ENCODE results near the gene WIPI1. TPM values are rescaled to one million over a fixed set of nuclear protein-coding genes. Genes with fewer than 3 reads are reported as not detected.
"Not testable (repeated sequence)": the region's sequence is repeated elsewhere in the genome, so short reads cannot be mapped to it uniquely, and the experiment has no call there.

Gene WIPI1, protein sequence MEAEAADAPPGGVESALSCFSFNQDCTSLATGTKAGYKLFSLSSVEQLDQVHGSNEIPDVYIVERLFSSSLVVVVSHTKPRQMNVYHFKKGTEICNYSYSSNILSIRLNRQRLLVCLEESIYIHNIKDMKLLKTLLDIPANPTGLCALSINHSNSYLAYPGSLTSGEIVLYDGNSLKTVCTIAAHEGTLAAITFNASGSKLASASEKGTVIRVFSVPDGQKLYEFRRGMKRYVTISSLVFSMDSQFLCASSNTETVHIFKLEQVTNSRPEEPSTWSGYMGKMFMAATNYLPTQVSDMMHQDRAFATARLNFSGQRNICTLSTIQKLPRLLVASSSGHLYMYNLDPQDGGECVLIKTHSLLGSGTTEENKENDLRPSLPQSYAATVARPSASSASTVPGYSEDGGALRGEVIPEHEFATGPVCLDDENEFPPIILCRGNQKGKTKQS
- total RNA-seq, result 10 to 100 TPM; 78.3 to 95.3 TPM
- long read RNA-seq, transcript WIPI1-202 (12 exons, 1,575 nt), result minor isoform, 13 of 249 reads
- long read RNA-seq, transcript WIPI1-201 (13 exons, 1,832 nt), result major isoform, 189 of 249 reads
- long read RNA-seq, partial matches to known transcripts, result 28 of 249 reads
- long read RNA-seq, other reads (novel, unspliced or antisense), result 19 of 249 reads

DNA sequence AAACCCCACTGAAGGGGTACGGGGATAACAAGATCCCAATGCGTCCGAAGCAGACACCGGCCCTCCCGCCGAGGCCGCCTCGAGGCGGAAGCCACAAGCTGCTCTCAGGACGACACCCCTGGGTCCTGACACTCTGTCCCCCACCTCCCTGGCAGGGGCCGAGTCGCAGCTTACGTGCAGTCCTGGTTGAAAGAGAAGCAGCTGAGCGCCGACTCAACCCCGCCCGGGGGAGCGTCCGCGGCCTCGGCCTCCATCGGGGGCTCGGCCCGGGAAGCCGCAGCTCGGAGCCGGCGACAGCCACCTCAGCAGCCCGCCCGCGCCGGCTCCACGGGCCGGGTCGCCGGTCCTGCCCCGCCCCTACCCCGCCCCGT is at the start of gene WIPI1:
TSS of gene WIPI1 (minus strand) at position 329 of the 371 bp plus-strand sequence. CDS start at position 254, 75 bp downstream.
- DNase-seq (peak; percentile 65 to 70), ATAC-seq (peak; percentile 15)
- intact Hi-C loops (cut with DNase I, micrococcal nuclease), result no loop called here

DNA sequence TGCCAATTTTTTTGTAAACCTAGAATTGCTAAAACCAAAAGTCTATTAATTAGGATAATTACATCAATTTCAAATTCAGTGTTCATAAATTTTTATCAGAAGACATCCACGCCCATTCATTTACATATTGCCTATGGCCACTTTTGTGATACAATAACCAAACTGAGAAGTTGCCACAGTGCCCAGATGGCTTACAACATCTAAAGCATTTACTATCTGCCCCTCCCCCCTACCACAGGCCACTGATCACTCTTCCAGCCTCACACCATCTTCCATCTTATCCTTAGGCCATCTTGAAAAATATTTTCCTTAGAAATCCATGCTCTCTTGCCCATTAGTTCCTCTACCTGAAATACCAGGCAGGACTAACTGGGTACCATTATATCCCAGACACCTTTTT is 48.7 kb upstream of the WIPI1 start:
- intact Hi-C loops (cut with DNase I, micrococcal nuclease), result no loop called here
- DNase-seq (no peak), ATAC-seq (no peak)

DNA sequence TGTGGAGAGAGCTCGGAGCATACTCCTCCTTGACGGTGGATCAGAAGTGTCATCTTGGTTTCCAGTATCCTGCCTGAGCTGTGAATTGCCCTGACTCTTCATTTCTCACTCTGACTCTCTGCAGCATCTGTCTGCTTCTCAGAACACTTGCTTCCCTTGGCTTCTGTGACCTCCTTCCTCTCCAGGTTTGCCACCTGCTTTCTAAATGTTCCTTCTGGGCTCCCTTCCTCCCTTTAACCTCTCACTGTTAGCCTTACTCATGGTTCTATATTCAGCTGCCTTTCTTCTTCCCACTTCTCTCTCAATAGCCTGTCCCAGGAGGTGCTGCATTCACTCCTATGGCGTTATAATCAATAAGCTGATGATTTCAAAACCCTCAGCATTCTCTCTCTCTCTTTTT is 43.8 kb upstream of the WIPI1 start:
- DNase-seq (no peak), ATAC-seq (no peak)
- intact Hi-C loops (cut with DNase I, micrococcal nuclease), result no loop called here

DNA sequence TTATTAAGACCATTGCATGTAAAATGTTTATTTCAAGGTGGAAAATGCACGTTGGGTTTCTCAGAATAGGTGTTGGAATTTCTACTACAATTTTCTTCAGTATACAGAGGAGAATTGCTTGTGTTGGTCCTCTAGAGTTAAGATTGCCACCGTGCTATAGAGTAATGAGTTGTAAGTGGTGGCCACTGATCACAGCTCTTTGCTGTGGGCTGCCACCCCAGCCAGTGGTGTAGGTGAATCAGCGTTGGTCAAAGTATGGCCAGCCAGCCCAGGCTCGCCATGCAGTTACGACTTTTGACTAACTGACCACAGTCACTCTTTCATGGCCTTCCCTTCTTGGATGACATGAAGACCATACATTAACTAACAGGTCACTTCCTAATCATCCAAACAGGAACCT is 42.3 kb upstream of the WIPI1 start:
- ATAC-seq (no peak), DNase-seq (no peak)
- intact Hi-C loops (cut with DNase I, micrococcal nuclease), result no loop called here

DNA sequence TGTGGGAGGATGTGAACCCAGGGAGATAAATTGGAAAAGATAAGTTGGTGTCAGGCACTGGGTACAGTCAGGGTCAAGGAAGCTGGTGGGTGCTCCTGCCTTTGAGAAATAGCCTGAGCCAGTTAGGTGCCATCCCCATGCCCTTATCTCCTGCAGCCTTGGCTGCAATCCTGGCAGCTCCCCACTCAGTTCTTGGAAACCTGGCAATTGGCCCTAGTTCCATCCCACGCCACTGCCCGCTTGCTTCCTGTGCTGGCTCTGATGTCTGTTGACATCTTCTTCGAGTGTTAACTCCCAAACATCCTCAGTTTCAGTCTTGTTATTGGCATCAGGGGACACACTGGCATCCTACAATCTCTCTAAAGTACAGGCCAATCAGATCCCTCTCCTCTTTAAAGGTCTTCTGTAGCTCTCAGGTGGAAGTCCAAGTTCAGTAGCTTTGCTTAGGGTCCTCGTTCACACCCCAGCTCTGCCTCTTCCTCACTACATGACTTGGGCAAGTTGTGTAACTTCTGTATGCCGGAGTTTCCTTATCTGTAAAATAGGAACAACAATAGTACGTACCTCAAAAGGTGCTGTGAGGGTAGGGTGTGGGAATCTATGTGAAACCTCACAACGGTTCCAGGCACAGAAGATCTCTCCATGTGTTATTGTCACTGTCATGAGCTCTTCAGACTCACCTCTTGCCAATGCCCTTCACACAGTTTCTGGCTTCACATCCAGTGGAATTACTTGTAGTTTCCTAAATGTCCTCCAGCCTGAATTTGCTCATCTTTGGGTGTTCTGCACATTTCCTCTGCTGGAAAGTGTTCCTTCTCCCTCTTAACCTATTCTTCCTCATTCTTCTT is 41.4 kb upstream of the WIPI1 start:
- DNase-seq, result peak in 1 of 2 donors; percentile 37
- peak; percentile 46 for ATAC-seq
- intact Hi-C loops (cut with DNase I, micrococcal nuclease), result no loop called here

DNA sequence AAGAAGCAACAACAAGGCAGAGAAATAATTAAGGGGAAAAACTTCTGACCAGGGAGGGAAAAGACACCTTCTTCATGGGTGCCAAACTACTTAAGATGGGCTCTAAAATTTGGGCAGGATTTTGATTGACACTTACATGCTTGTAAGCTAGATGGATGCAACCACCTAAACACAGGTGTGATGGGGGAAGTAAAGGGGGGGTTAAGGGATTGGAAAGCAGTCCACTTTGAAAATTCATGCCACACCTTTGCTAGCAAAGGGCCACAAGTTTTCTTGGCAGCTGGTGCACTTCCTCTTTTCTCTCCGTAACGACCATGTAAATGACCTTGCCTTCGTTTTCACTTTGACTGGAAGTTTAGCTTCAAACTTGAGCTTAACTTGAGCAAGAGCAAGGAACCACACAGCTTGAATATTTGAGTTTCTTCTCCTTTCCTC is 40.6 kb upstream of the WIPI1 start:
- DNase-seq (peak; percentile 58 to 63), ATAC-seq (peak; percentile 89)
- intact Hi-C loops (cut with DNase I, micrococcal nuclease), result no loop called here

DNA sequence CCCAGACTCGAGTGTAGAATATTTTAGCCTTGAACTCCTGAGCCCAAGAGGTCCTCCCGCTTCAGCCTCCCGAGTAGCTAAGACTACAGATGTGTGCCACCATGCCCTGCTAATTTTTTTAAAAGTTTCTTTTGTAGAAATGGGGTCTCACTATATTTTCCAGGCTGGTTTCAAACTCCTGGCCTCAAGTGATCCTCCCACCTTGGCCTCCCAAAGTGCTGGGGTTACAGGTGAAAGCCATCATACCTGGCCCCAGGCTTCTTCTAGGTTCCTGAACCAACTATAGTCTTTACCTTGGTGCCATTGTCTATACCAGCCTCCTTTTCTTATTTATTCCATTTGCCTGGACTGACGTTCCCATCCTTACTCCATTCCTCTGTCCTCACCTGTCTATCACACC is 37.8 kb upstream of the WIPI1 start:
- DNase-seq (no peak), ATAC-seq (no peak)
- intact Hi-C loops (cut with DNase I, micrococcal nuclease), result no loop called here

DNA sequence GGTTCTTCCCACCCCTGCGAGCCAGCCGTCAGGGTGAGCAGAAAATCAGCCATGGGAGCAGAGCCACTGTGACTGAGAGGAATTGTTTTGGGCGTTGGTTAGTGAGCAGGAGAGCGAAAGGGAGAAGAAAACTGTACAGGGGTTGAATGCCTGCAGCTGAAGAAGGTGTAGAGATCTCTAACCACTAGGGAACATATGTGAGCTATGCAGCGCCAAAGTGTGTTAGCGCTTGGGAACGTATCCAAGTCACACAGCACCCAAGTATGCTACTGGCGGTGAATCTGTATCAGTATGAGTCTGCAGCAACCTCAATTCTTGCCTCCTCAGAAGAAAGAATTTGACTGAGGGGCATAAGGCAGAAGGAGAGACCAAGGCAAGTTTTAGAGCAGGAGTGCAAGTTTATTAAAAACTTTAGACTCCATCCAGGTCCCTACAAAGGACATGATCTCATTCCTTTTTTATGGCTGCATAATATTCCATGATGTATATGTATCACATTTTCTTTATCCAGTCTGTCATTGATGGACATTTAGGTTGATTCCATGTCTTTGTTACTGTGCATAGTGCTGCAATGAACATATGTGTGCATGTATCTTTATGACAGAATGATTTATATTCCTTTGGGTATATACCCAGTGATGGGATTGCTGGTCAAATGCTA is 35.2 kb upstream of the WIPI1 start:
- intact Hi-C loops (cut with DNase I, micrococcal nuclease), result not testable (repeated sequence)
- DNase-seq, result peak in 1 of 2 donors; percentile 40
- ATAC-seq, result peak; percentile 64

DNA sequence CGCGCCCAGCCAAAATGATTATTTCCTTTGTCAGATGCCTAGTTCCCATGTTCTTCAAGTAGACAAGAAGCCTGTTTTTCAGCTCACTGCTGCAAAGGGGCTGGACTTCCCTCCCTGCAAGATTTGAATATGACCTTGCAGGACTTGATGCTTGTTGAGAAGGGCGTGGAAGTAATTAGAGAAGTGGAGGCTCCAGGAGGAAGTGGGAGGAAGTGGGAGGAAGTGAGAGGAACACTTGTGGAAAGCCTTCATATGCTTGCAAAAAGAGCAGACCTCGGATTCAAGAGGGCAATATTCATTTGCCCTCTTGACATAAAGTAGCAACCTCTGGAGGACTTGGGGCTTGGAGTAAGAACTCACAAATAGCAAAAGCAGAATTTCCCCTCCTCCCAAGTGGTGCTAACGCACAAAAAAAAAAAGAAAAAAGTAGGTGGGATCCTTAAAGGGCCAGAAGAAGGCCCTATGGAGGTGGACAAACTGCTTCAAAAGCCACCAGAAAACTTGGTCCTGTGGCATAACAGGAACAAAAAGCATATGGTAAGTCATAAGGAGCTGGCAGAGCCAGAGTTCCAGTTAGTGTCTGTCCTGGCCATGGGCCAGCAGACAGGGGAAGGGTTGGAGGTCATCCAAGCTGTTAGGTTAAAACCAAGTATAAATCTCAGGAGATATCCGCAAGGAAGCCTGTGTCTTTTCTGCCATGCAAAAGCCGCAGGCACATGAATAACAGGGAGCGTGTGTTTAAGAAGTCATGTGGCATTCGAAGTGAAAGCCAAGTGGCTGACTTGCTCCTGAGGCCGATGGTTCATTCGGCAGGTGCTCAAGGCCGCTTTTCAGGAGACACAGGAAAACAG is 34.3 kb upstream of the WIPI1 start:
- DNase-seq, result peak; percentile 59 to 67
- intact Hi-C loops (cut with DNase I, micrococcal nuclease), result no loop called here
- peak; percentile 73 for ATAC-seq

DNA sequence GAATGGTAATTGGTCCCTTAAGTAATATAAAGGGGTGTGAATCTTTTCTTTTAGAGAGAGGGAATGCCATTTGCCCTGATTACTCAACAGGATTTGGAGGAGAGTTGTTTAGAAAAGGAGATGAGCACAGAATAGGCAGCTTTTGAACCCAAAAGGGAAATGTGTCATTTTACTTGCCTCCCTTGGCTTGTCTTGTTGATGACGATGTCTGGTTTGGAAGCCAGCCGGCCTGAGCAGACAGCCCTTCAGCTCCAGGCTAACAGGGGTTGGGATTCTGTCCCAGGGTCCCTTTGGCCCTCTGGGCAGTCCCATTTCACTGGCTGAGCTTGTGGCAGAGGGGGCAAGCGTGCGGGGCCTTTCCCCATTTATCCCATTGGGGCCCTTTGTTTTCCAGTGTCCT is 32.6 kb upstream of the WIPI1 start:
- ATAC-seq (no peak), DNase-seq (no peak)
- intact Hi-C loops (cut with DNase I, micrococcal nuclease), result no loop called here

DNA sequence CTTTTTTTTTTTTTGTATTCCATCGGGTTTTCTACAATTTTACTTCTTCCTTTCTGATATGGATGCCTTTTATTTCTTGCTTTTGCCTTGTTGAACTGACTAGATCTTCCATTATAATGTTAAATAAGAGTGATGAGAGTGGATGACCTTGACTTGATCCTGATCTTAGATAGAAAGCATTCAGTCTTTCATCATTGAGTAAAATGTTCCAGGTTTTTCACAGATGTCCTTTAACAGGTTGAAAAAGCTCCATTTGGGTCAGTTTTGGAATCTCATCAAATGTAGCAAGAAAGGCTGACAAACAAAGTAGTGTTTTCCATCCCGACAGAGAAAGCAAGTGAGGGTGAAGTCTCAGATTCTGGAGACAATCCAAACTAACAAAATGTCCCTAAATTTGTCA is 27.2 kb upstream of the WIPI1 start:
- no peak for DNase-seq
- no peak for ATAC-seq
- intact Hi-C loops (cut with DNase I, micrococcal nuclease), result no loop called here

DNA sequence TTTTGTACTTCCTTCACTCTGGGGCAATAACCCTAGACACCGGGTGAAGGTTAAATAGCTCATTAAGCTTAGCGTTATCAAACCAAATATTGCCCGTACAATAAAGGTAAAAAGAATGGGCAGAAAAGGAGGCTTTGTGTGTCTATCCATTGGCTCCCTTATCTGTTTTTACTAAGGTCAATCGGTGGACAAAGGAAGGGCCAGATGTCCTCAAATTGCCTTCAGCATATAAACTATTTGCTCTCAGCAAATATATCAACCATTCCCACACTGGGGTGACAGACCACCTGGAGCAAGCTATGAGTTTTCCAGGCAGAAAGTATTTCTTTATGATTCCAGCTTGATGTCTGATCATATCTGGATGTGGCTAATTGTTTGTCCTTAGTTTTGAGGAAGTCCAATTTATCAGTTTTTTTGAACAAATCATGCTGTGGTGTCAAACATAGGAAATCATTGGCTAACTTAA is 25.3 kb upstream of the WIPI1 start:
- no peak for DNase-seq
- ATAC-seq, result peak; percentile 75
- intact Hi-C loops (cut with DNase I, micrococcal nuclease), result no loop called here

DNA sequence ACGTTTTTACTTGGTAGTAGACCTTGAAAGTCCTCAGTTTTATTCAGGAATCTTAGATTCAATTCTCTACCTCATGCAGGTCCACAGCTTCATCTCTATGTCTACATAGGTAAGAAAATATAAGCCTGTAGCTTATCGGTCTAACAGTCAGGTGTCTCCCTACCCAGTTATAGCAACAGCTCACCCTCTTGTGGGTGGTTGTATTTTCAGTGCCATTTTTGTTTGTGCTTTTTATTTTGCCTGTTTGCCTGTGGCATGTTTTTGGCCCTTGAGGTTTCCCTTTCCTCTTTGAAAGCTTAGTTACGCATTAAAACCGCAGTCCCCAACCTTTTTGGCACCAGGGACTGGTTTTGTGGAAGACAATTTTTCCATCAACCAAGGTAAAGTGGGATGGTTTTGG is 23.6 kb upstream of the WIPI1 start:
- no peak for DNase-seq
- intact Hi-C loops (cut with DNase I, micrococcal nuclease), result no loop called here
- no peak for ATAC-seq

DNA sequence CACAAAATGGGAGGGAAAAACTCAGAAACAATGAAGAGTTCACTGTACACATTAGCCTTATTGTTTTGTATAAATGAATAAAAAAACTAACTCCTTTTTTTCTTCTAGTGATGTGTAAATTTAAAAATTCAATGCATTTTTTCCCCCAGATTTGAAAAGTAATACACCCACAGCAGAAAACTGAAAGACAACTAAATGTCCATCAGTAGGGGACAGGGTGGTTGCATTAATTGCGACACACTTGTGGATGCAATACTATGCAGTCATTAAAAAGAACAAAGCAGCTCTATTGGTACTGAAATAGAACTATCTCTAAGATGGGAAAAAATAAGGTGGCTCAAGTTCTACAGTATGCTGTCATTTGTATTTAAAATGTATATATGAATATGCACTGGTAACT is 13.7 kb upstream of the WIPI1 start:
- ATAC-seq (no peak), DNase-seq (no peak)
- intact Hi-C loops (cut with DNase I, micrococcal nuclease), result no loop called here

DNA sequence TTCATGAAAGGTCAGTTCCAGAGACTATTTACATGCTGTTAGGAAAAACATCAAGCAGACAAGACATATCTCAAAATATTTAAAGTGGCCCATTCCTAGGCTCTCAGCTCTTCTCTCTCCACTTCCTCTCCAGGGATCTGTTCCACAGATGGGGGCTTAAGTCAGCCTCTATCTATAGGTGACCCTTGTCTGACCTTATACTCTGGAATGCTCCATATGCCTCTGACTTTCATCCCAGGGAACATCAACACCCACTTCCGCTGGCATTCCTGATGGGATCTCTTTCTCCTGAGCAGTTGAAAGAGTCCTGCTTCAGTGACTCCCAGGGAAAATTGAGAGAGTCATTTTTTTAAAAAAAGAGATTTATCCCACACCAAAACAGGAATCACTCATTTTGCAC is 11.5 kb upstream of the WIPI1 start:
- DNase-seq, result no peak
- intact Hi-C loops (cut with DNase I, micrococcal nuclease), result no loop called here
- no peak for ATAC-seq

DNA sequence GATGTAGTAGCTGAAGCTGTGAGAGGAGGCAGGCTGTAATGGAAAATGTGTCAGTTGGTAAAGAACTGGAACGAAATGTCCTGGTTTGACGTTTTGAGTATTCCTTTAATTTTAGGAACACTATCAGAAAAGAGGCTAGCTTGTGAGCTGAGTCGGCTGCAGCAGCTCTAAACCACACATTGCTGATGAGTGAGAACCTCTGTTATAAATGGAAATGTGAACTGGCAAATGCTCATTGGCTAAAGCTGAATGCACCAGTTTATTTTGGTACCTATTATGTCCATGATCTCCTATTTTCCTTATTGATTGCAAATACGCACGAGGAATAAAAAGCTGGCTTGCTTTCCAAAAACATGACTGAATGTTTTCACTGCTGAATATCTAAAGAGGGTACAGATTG is 11.0 kb upstream of the WIPI1 start:
- ATAC-seq (no peak), DNase-seq (no peak)
- intact Hi-C loops (cut with DNase I, micrococcal nuclease), result no loop called here

DNA sequence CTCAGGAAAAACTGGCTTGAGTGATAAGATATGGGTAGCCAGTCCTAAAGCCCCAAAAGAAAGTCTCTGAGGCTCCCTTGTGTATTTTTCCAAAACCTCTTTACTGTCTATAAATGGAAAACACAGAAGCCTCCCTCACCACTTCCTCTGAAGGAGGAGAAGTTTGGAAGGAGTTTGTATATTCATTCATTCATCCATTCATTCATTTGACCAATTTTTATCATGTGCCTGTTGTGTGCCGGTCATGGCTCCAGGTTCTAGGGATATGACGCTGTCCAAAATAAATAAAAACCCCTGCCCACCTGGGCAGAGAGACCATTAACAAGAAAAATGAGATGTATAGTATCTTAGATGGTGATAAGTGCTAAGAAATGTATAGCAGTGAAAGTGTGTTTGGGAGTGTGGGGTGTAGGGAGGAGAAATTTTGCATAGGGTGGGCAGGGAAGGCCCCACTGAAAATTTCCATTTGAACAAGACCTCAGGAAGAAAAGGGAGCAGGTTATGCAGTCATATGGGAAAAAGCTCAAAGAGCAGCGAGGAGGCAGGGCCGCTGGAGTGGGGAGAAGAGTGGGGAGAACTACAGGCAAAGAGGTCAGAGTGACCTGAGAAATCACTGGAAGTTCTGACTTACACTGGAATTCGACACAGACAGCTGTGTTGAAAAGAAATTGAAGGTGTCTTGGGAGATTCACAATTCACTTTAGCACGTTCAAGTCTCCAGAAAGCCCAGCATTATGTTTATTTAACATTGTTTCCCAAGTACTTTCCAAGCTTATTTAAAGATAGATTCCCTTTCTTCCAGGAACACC is 6.1 kb upstream of the WIPI1 start:
- ATAC-seq, result no peak
- intact Hi-C loops (cut with DNase I, micrococcal nuclease), result loop anchor here in 1 of 2 donors (5.0 kb wide), 2 partner anchors 201 to 291 kb away; no protein-coding TSS in a partner anchor
- no peak for DNase-seq
